Mucosa of descending colon (tissue), 3 donors: Measurements from ENCODE around the gene MRPL4. TPM values are rescaled to one million over a fixed set of nuclear protein-coding genes. Genes with fewer than 3 reads are reported as not detected.

Experiments used
- ATAC-seq: fragments of 200-7000 bp; cut with Tn5 transposase; one replicate; pipeline ENCODE4 v1.9.1; 2020; ENCODE audit warnings: mild to moderate bottlenecking, moderate library complexity
- DNase-seq, 3 donors: peaks; one replicate each; pipeline ENCODE4 v3.0.0-alpha.2; 2020
- H3K36me3 ChIP-seq: fragments of 200-600 bp; one replicate; pipeline ENCODE4 v1.8.0; 2021; ENCODE audit warnings: low read depth, mild to moderate bottlenecking
- H3K4me1 ChIP-seq: fragments of 200-600 bp; one replicate; pipeline ENCODE4 v1.8.0; 2021; ENCODE audit warnings: low read depth, mild to moderate bottlenecking
- H3K4me3 ChIP-seq: fragments of 200-600 bp; one replicate; pipeline ENCODE4 v1.8.0; 2021; ENCODE audit warnings: mild to moderate bottlenecking
- H3K9me3 ChIP-seq: fragments of 200-600 bp; one replicate; pipeline ENCODE4 v1.8.0; 2021; ENCODE audit warnings: mild to moderate bottlenecking
- CTCF ChIP-seq: fragments of 200-600 bp; IDR thresholded peaks from one replicate; pipeline ENCODE4 v1.8.0; 2022; ENCODE audit warnings: antibody characterized with exemption, mild to moderate bottlenecking
- intact Hi-C, 2 donors: fragments of 100-400 bp; cut with DNase I in 1 of 2; cut with micrococcal nuclease in 1 of 2; formaldehyde crosslinking; loops; one replicate each; pipeline versions ENCODE4 v1.11.0 to v1.11.1; 2022; cut with DNase I, micrococcal nuclease
- total RNA-seq, 3 donors: library from RNA; stranded (reverse); fragmentation: NEBNext Ultra II Directional in 2 of 3; extraction: Animal tissue kit (Norgen Biotek cat#: 25700) in 2 of 3; gene quantifications; one replicate each; pipeline versions ENCODE4 v1.2.1 to v1.2.4, GENCODE V29; 2021 to 2023
- donor health status: DM: no; HTN: no; CAD: no; lungs with moderate emphysema.
- donor health status: DM: no; HTN: no; CAD: no.
- donor health status: DM: no; HTN: yes; CAD: no.

MRPL4 gene
- total RNA-seq, 3 donors from 2014 or later: 47.5 to 65.5 (median 49.6) TPM

GRCh38 chr19:10259162-10259905 is 7.3 kb downstream of the MRPL4 start:
- TF ChIP-seq CTCF: peak; percentile 51

GRCh38 chr19:10260141-10260584 is 8.1 kb downstream of the MRPL4 start:
- Histone ChIP-seq H3K4me3 (no peak overlapping the region), H3K9me3 (no peaks in the 10 kb centered on the region), H3K4me1 (peaks cover 8% of the 10 kb centered on the region), H3K36me3 (no peaks in the 10 kb centered on the region)
- ATAC-seq (peak; percentile 59), DNase-seq (no peak)
- no peak for TF ChIP-seq CTCF
- intact Hi-C loops: no loop called here

More at GRCh38 chr19:10259162-10259905, 7.3 kb downstream of the MRPL4 start:
- DNase-seq: peak; percentile 75 to 93 (median 81)
- intact Hi-C loops: no loop called here
- ATAC-seq: peak; percentile 68
- Histone ChIP-seq H3K9me3 (no peaks in the 10 kb centered on the region), H3K4me1 (peaks cover 8% of the 10 kb centered on the region), H3K4me3 (no peak overlapping the region), H3K36me3 (no peaks in the 10 kb centered on the region)

DNA sequence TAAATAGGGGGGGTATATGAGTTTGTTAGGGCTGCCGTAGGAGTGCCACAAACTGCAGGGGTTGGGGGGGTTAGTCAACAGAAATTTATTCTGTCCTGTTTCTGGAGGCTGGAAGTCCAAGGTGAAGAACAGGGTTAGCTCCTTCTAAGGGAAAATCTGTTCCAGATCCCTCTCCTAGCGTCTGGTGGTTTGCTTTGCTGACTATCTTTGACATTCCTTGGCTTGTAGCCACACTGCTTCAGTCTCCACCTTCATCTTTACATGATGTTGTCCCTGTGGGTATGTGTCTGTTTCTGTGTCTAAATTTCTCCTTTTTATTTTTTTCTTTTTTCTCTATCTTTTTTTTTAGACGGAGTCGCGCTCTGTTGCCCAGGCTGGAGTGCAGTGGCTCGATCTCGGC is 10.8 kb downstream of the MRPL4 start:
- H3K9me3 ChIP-seq: no peaks in the 10 kb centered on the region
- ATAC-seq (no peak), DNase-seq (no peak)
- H3K36me3 ChIP-seq: no peaks in the 10 kb centered on the region
- H3K4me3 ChIP-seq: no peak overlapping the region
- no peak for TF ChIP-seq CTCF
- peaks cover 8% of the 10 kb centered on the region for H3K4me1 ChIP-seq
- intact Hi-C loops: no loop called here

DNA sequence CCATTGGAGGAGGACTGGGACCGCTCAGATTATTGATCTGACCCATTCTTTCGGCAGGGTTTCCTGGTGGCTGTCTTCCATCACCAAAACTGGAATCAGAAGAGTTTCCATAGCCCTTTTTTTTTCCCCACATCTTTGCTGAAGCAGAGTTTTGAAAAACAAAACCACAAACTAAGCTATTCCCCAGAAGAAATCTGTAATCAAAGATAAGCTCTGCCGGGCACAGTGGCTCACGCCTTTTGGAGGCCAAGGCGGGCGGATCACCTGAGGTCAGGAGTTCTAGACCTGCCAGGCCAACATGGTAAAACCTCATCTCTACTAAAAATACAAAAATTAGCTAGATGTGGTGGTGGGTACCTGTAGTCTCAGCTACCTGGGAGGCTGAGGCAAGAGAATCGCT is 14.7 kb downstream of the MRPL4 start:
- H3K36me3 ChIP-seq: no peaks in the 10 kb centered on the region
- intact Hi-C loops: no loop called here
- H3K4me3 ChIP-seq: no peak overlapping the region
- TF ChIP-seq CTCF: no peak
- H3K4me1 ChIP-seq: peaks cover 15% of the 10 kb centered on the region
- ATAC-seq: no peak
- no peak for DNase-seq
- no peaks in the 10 kb centered on the region for H3K9me3 ChIP-seq

- Histone ChIP-seq H3K9me3 (no peaks in the 10 kb centered on the region), H3K4me3 (no peak overlapping the region), H3K36me3 (no peaks in the 10 kb centered on the region), H3K4me1 (peaks cover 15% of the 10 kb centered on the region)
- intact Hi-C loops: loop anchor here (2.0 kb wide), 1 partner anchor 121 kb away; no protein-coding TSS in a partner anchor
- TF ChIP-seq CTCF: no peak
- ATAC-seq (no peak), DNase-seq (no peak)
Measured at GRCh38 chr19:10268071-10268470, 16.1 kb downstream of the MRPL4 start.
